Measurements from ENCODE around the gene PITRM1.
A peak's percentile ranks its signal among the peaks of the same experiment; 100 is the strongest.
"Not testable (repeated sequence)": the region's sequence is repeated elsewhere in the genome, so short reads cannot be mapped to it uniquely, and the experiment has no call there.

Gene PITRM1

DNA sequence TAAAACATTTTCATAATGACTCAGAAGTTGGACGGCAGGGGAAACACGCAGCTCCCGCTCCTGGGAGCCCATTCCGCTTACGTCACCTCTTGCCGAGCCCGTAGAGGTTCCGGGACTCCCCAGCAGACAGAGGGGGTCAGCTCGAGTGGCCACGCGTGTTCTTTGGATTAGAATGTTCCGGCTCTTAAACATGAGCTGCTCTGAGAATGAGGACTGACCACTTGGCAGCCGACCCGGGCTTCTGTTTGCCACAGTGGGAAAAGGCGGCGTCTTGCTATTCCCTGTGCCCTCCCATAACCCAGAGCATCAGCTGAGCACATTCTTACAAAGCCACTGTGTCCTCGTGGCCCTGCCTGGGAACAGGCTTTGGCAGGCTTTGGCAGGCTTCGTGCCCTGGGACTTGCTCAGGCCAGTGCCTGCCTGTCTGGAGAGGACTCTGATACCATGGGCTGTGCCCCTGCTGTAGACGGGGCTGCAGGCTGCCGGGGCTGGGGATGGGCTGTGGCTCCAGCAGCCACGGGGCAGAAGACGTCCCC lies 65.1 kb downstream of the PITRM1 start:
- TF ChIP-seq, protein P1, sequence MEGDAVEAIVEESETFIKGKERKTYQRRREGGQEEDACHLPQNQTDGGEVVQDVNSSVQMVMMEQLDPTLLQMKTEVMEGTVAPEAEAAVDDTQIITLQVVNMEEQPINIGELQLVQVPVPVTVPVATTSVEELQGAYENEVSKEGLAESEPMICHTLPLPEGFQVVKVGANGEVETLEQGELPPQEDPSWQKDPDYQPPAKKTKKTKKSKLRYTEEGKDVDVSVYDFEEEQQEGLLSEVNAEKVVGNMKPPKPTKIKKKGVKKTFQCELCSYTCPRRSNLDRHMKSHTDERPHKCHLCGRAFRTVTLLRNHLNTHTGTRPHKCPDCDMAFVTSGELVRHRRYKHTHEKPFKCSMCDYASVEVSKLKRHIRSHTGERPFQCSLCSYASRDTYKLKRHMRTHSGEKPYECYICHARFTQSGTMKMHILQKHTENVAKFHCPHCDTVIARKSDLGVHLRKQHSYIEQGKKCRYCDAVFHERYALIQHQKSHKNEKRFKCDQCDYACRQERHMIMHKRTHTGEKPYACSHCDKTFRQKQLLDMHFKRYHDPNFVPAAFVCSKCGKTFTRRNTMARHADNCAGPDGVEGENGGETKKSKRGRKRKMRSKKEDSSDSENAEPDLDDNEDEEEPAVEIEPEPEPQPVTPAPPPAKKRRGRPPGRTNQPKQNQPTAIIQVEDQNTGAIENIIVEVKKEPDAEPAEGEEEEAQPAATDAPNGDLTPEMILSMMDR (IDR thresholded peaks at IDR 0.05; ENCODE audit: low read depth, low read length, missing control alignments): no peak
- no peaks in the 10 kb centered on the region for H3K27me3 ChIP-seq (replicated peaks)
- peak overlapping the region; percentile 97 for H3K27ac ChIP-seq
- H3K36me3 ChIP-seq (replicated peaks): peaks cover 74% of the 10 kb centered on the region
- peak; percentile 98 for DNase-seq
- H3K4me3 ChIP-seq (ENCODE audit: low read depth, low read length): no peak overlapping the region
- in situ Hi-C loops (cut with HindIII; ENCODE audit: low pct_ligation_motif_present, low sequenced_read_pairs): no loop called here

DNA sequence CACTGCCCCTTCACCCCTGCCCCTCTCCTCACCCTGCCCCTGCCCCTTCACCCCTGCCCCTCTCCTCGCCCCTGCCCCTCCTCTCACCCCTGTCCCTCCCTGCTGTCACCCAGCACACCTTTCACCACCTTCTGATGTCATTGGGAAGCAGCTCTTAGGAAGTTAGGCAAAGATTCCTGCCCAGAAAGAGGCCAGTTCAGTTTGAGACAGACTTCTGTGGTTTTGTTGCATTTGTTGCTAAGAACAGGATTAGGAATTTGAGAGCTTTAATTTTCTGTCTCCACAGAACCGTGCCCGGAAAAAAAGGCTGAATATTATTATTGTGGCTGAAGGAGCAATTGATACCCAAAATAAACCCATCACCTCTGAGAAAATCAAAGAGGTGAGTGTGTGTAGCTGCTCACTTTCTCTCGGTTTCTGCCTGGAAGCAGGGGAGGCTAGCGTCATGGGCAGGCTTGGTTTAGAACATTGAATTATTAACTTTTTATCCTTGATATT lies 65.6 kb downstream of the PITRM1 start:
- peaks cover 72% of the 10 kb centered on the region for H3K36me3 ChIP-seq (replicated peaks)
- H3K4me3 ChIP-seq (ENCODE audit: low read depth, low read length): no peak overlapping the region
- TF ChIP-seq, protein P1 (IDR thresholded peaks at IDR 0.05; ENCODE audit: low read depth, low read length, missing control alignments): no peak
- no peaks in the 10 kb centered on the region for H3K27me3 ChIP-seq (replicated peaks)
- DNase-seq: peak; percentile 51
- in situ Hi-C loops (cut with HindIII; ENCODE audit: low pct_ligation_motif_present, low sequenced_read_pairs): no loop called here
- H3K27ac ChIP-seq: peak overlapping the region; percentile 97

DNA sequence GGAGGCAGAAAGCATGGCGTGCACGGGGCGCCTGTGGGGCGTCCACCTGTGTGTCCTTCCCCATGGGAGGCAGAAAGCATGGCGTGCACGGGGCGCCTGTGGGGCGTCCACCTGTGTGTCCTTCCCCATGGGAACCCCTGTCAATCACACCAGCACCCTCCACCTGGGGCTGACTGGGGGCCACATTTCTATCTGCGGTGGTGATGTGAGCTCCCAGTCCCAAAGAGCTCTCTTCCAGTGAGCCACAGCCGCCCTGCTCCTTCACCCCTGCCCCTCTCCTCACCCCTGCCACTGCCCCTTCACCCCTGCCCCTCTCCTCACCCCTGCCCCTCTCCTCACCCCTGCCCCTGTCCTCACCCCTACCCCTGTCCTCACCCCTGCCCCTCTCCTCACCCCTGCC lies 66.3 kb downstream of the PITRM1 start:
- DNase-seq; in situ Hi-C loops (cut with HindIII; ENCODE audit: low pct_ligation_motif_present, low sequenced_read_pairs): not testable (repeated sequence)
- H3K36me3 ChIP-seq (replicated peaks): peaks cover 72% of the 10 kb centered on the region

DNA sequence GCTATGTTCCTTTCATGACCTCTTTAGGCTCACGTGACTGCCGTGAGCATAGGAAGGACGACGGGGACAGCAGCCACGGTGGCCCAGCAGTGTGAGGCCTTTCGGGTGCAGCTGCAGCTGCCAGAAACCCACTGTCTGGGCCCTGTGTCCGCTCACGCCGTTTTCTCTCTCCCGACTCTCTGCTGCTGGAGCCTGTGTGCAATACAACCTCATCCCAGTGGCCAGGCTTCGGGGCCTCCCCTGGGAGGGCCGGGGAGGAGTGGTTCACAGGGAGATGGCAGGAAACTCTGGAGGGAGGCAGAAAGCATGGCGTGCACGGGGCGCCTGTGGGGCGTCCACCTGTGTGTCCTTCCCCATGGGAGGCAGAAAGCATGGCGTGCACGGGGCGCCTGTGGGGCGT lies 66.7 kb downstream of the PITRM1 start:
- H3K27ac ChIP-seq: no peak overlapping the region
- H3K36me3 ChIP-seq (replicated peaks): peaks cover 72% of the 10 kb centered on the region
- in situ Hi-C loops (cut with HindIII; ENCODE audit: low pct_ligation_motif_present, low sequenced_read_pairs): no loop called here
- no peaks in the 10 kb centered on the region for H3K27me3 ChIP-seq (replicated peaks)
- H3K4me3 ChIP-seq (ENCODE audit: low read depth, low read length): no peak overlapping the region
- TF ChIP-seq, protein P1 (IDR thresholded peaks at IDR 0.05; ENCODE audit: low read depth, low read length, missing control alignments): no peak
- no peak for DNase-seq

More for the DNA sequence above, 66.3 kb downstream of the PITRM1 start:
- H3K27me3 ChIP-seq (replicated peaks); H3K4me3 ChIP-seq (ENCODE audit: low read depth, low read length); H3K27ac ChIP-seq: not testable (repeated sequence)

DNA sequence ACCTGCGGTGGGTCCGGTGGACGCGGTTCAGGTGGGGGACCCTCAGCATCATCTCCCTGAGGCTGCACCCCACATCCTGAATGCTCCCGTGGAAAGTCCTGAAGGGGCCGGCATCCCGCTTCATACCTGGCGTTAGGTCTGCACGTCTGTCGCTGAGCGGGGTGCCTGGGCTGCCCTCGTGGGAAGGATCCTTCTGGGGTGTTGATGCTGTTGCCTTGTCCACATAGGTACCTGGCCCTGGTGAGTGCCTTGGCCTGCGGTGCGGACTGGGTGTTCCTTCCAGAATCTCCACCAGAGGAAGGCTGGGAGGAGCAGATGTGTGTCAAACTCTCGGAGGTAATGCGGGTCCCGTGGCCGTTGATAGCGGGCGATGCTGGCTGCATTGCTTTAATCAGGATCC lies 67.4 kb downstream of the PITRM1 start:
- Histone ChIP-seq H3K36me3 (replicated peaks) (peaks cover 71% of the 10 kb centered on the region), H3K27me3 (replicated peaks) (no peaks in the 10 kb centered on the region), H3K27ac (no peak overlapping the region), H3K4me3 (ENCODE audit: low read depth, low read length) (no peak overlapping the region)
- in situ Hi-C loops (cut with HindIII; ENCODE audit: low pct_ligation_motif_present, low sequenced_read_pairs): no loop called here
- no peak for DNase-seq
- TF ChIP-seq, protein P1 (IDR thresholded peaks at IDR 0.05; ENCODE audit: low read depth, low read length, missing control alignments): no peak

DNA sequence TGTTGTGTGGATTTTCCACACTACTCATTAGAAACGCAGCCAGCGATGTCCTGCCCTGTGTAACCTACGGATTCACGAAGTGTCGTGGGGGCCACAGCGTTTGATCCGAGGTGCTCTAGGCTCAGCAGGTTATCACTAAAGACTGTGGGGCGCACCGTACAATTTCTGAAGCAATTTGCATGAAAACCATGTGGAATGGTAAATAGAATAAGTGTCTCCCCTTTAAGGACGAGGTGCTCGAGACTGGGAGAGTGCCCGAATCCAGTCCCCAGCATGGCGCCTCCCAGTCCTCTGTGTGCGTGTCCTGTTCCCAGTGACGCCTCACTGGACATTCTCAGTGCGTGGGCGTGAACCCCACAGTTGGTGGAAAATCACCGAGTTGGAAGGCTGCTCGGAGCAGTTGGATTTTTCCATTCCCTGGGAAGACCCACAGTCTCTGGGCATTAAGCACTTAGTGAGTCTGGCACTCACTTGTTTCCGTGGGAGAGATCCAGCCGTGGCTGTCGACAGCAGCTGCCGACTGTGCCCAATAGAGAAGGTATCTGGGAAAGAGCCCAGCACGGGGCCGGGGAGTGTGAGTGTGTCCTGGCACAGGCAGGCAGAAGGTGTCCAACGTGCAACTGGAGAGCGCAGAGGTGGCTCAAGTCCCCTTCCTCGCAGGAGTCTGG lies 68.2 kb downstream of the PITRM1 start:
- no peak overlapping the region for H3K4me3 ChIP-seq (ENCODE audit: low read depth, low read length)
- H3K27me3 ChIP-seq (replicated peaks): no peaks in the 10 kb centered on the region
- peaks cover 73% of the 10 kb centered on the region for H3K36me3 ChIP-seq (replicated peaks)
- H3K27ac ChIP-seq: no peak overlapping the region
- DNase-seq: no peak
- TF ChIP-seq, protein P1 (IDR thresholded peaks at IDR 0.05; ENCODE audit: low read depth, low read length, missing control alignments): no peak
- in situ Hi-C loops (cut with HindIII; ENCODE audit: low pct_ligation_motif_present, low sequenced_read_pairs): no loop called here
